ENCODE results near the gene NELFB. TPM values are rescaled to one million over a fixed set of nuclear protein-coding genes. Genes with fewer than 3 reads are reported as not detected.

NELFB gene
- total and polyA plus RNA-seq, 2 donors: 20.4 to 38.8 TPM

- Histone ChIP-seq H3K9me3 (ENCODE audit: control insufficient read depth in 2 of 2, insufficient read depth in 1 of 2, low read length in 1 of 2) (no peaks in the 10 kb centered on the region), H3K4me1 (ENCODE audit: control insufficient read depth in 2 of 2, insufficient read depth in 2 of 2, low read length in 2 of 2) (peaks cover 3 to 69% of the 10 kb centered on the region in 2 donors), H3K4me3 (ENCODE audit: low read length in 2 of 2) (no peak overlapping the region), H3K27ac (ENCODE audit: low read depth in 1 of 2, low read length in 1 of 2) (no peak overlapping the region), H3K36me3 (ENCODE audit: control insufficient read depth in 2 of 2, insufficient read depth in 2 of 2, low read length in 1 of 2) (no peaks in the 10 kb centered on the region), H3K27me3 (ENCODE audit: control insufficient read depth in 2 of 2, insufficient read depth in 1 of 2, low read length in 1 of 2) (peaks cover 26% of the 10 kb centered on the region in 2 donors)
- WGBS: 94% methylated on average over 42 of the region's 42 CpGs
- DNase-seq (ENCODE audit: low read depth in 6 of 9, low spot score in 9 of 9): no peak
Observed at GRCh38 chr9:137314561-137315560, 59.7 kb downstream of the NELFB start.

- 44% methylated on average over 18 of the region's 18 CpGs for WGBS
- DNase-seq (ENCODE audit: low read depth in 6 of 9, low spot score in 9 of 9): no peak
- no peaks in the 10 kb centered on the region for H3K36me3 ChIP-seq (ENCODE audit: control insufficient read depth in 2 of 2, insufficient read depth in 2 of 2, low read length in 1 of 2)
- no peaks in the 10 kb centered on the region for H3K9me3 ChIP-seq (ENCODE audit: control insufficient read depth in 2 of 2, insufficient read depth in 1 of 2, low read length in 1 of 2)
- H3K27ac ChIP-seq (ENCODE audit: low read depth in 1 of 2, low read length in 1 of 2): peak overlapping the region in 1 of 2 donors; percentile 43
- peaks cover 26% of the 10 kb centered on the region in 2 donors for H3K27me3 ChIP-seq (ENCODE audit: control insufficient read depth in 2 of 2, insufficient read depth in 1 of 2, low read length in 1 of 2)
- peaks cover 3 to 72% of the 10 kb centered on the region in 2 donors for H3K4me1 ChIP-seq (ENCODE audit: control insufficient read depth in 2 of 2, insufficient read depth in 2 of 2, low read length in 2 of 2)
- peak overlapping the region in 1 of 2 donors; percentile 15 for H3K4me3 ChIP-seq (ENCODE audit: low read length in 2 of 2)
Observed at GRCh38 chr9:137315581-137316011, 60.5 kb downstream of the NELFB start.

GRCh38 chr9:137316012-137316981 lies 61.2 kb downstream of the NELFB start:
- peak overlapping the region in 1 of 2 donors; percentile 15 for H3K4me3 ChIP-seq (ENCODE audit: low read length in 2 of 2)
- peak overlapping the region in 1 of 2 donors; percentile 17 for H3K27ac ChIP-seq (ENCODE audit: low read depth in 1 of 2, low read length in 1 of 2)
- H3K27me3 ChIP-seq (ENCODE audit: control insufficient read depth in 2 of 2, insufficient read depth in 1 of 2, low read length in 1 of 2): peaks cover 26 to 29% of the 10 kb centered on the region in 2 donors
- no peak for DNase-seq (ENCODE audit: low read depth in 6 of 9, low spot score in 9 of 9)
- WGBS: 4% methylated on average over 82 of the region's 83 CpGs
- H3K9me3 ChIP-seq (ENCODE audit: control insufficient read depth in 2 of 2, insufficient read depth in 1 of 2, low read length in 1 of 2): no peaks in the 10 kb centered on the region
- H3K36me3 ChIP-seq (ENCODE audit: control insufficient read depth in 2 of 2, insufficient read depth in 2 of 2, low read length in 1 of 2): no peaks in the 10 kb centered on the region
- peaks cover 3 to 70% of the 10 kb centered on the region in 2 donors for H3K4me1 ChIP-seq (ENCODE audit: control insufficient read depth in 2 of 2, insufficient read depth in 2 of 2, low read length in 2 of 2)

GRCh38 chr9:137317021-137317717 lies 62.0 kb downstream of the NELFB start:
- peaks cover 3 to 62% of the 10 kb centered on the region in 2 donors for H3K4me1 ChIP-seq (ENCODE audit: control insufficient read depth in 2 of 2, insufficient read depth in 2 of 2, low read length in 2 of 2)

GRCh38 chr9:137317718-137318511 lies 62.8 kb downstream of the NELFB start:
- no peak overlapping the region for H3K27ac ChIP-seq (ENCODE audit: low read depth in 1 of 2, low read length in 1 of 2)
- H3K4me1 ChIP-seq (ENCODE audit: control insufficient read depth in 2 of 2, insufficient read depth in 2 of 2, low read length in 2 of 2): peaks cover 3 to 56% of the 10 kb centered on the region in 2 donors
- peaks cover 26 to 29% of the 10 kb centered on the region in 2 donors for H3K27me3 ChIP-seq (ENCODE audit: control insufficient read depth in 2 of 2, insufficient read depth in 1 of 2, low read length in 1 of 2)
- peaks cover 0 to 11% of the 10 kb centered on the region in 2 donors for H3K9me3 ChIP-seq (ENCODE audit: control insufficient read depth in 2 of 2, insufficient read depth in 1 of 2, low read length in 1 of 2)
- no peaks in the 10 kb centered on the region for H3K36me3 ChIP-seq (ENCODE audit: control insufficient read depth in 2 of 2, insufficient read depth in 2 of 2, low read length in 1 of 2)
- no peak for DNase-seq (ENCODE audit: low read depth in 6 of 9, low spot score in 9 of 9)
- WGBS: 89% methylated on average over 24 of the region's 24 CpGs
- H3K4me3 ChIP-seq (ENCODE audit: low read length in 2 of 2): no peak overlapping the region

More at GRCh38 chr9:137317021-137317717, 62.0 kb downstream of the NELFB start:
- no peak for DNase-seq (ENCODE audit: low read depth in 6 of 9, low spot score in 9 of 9)
- peaks cover 26 to 29% of the 10 kb centered on the region in 2 donors for H3K27me3 ChIP-seq (ENCODE audit: control insufficient read depth in 2 of 2, insufficient read depth in 1 of 2, low read length in 1 of 2)
- H3K4me3 ChIP-seq (ENCODE audit: low read length in 2 of 2): no peak overlapping the region
- H3K9me3 ChIP-seq (ENCODE audit: control insufficient read depth in 2 of 2, insufficient read depth in 1 of 2, low read length in 1 of 2): peaks cover 0 to 7% of the 10 kb centered on the region in 2 donors
- peak overlapping the region in 1 of 2 donors; percentile 17 for H3K27ac ChIP-seq (ENCODE audit: low read depth in 1 of 2, low read length in 1 of 2)
- 95% methylated on average over 19 of the region's 19 CpGs for WGBS
- H3K36me3 ChIP-seq (ENCODE audit: control insufficient read depth in 2 of 2, insufficient read depth in 2 of 2, low read length in 1 of 2): no peaks in the 10 kb centered on the region

- 84% methylated on average over 18 of the region's 18 CpGs for WGBS
- no peaks in the 10 kb centered on the region for H3K36me3 ChIP-seq (ENCODE audit: control insufficient read depth in 2 of 2, insufficient read depth in 2 of 2, low read length in 1 of 2)
- peak overlapping the region in 1 of 2 donors; percentile 11 for H3K27ac ChIP-seq (ENCODE audit: low read depth in 1 of 2, low read length in 1 of 2)
- peaks cover 26 to 29% of the 10 kb centered on the region in 2 donors for H3K27me3 ChIP-seq (ENCODE audit: control insufficient read depth in 2 of 2, insufficient read depth in 1 of 2, low read length in 1 of 2)
- peaks cover 0 to 12% of the 10 kb centered on the region in 2 donors for H3K9me3 ChIP-seq (ENCODE audit: control insufficient read depth in 2 of 2, insufficient read depth in 1 of 2, low read length in 1 of 2)
- DNase-seq (ENCODE audit: low read depth in 6 of 9, low spot score in 9 of 9): no peak
- peaks cover 3 to 50% of the 10 kb centered on the region in 2 donors for H3K4me1 ChIP-seq (ENCODE audit: control insufficient read depth in 2 of 2, insufficient read depth in 2 of 2, low read length in 2 of 2)
- H3K4me3 ChIP-seq (ENCODE audit: low read length in 2 of 2): no peak overlapping the region
Observed at GRCh38 chr9:137318602-137319001, 63.5 kb downstream of the NELFB start.

- peaks cover 3 to 46% of the 10 kb centered on the region in 2 donors for H3K4me1 ChIP-seq (ENCODE audit: control insufficient read depth in 2 of 2, insufficient read depth in 2 of 2, low read length in 2 of 2)
- H3K27ac ChIP-seq (ENCODE audit: low read depth in 1 of 2, low read length in 1 of 2): no peak overlapping the region
- H3K9me3 ChIP-seq (ENCODE audit: control insufficient read depth in 2 of 2, insufficient read depth in 1 of 2, low read length in 1 of 2): peaks cover 0 to 18% of the 10 kb centered on the region in 2 donors
- no peaks in the 10 kb centered on the region for H3K36me3 ChIP-seq (ENCODE audit: control insufficient read depth in 2 of 2, insufficient read depth in 2 of 2, low read length in 1 of 2)
- 91% methylated on average over 26 of the region's 26 CpGs for WGBS
- no peak overlapping the region for H3K4me3 ChIP-seq (ENCODE audit: low read length in 2 of 2)
- peaks cover 26 to 29% of the 10 kb centered on the region in 2 donors for H3K27me3 ChIP-seq (ENCODE audit: control insufficient read depth in 2 of 2, insufficient read depth in 1 of 2, low read length in 1 of 2)
- DNase-seq (ENCODE audit: low read depth in 6 of 9, low spot score in 9 of 9): no peak
Observed at GRCh38 chr9:137319011-137319738, 64.0 kb downstream of the NELFB start.

All from thymus (tissue), 11 donors.